ENCODE results near the gene DCUN1D2.

The DCUN1D2 gene

DNA sequence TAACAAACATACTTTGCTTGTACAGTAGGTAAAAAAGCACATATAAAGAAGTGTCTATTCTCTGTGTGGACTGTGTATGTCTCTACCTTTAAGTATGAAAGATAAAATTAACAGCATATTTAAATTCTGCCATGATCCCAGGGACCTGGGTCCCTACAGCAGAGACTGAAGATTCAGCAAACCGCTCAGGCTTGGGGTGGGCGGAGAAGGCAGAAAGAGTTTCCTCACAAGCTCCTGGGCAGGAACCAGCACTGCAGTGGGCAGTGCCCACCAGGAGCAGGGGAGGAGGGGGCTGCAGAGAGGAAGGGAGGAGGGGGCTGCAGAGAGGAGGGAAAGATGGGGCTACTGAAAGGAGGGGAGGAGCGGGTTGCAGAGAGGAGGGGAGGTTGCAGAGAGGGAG is 81.9 kb downstream of the DCUN1D2 start:
- H3K4me3 ChIP-seq (replicated peaks; ENCODE audit: low read depth, low read length) = no peak overlapping the region
- no peak for DNase-seq (ENCODE audit: extremely low read depth, low read depth)
- TF ChIP-seq, protein P1, sequence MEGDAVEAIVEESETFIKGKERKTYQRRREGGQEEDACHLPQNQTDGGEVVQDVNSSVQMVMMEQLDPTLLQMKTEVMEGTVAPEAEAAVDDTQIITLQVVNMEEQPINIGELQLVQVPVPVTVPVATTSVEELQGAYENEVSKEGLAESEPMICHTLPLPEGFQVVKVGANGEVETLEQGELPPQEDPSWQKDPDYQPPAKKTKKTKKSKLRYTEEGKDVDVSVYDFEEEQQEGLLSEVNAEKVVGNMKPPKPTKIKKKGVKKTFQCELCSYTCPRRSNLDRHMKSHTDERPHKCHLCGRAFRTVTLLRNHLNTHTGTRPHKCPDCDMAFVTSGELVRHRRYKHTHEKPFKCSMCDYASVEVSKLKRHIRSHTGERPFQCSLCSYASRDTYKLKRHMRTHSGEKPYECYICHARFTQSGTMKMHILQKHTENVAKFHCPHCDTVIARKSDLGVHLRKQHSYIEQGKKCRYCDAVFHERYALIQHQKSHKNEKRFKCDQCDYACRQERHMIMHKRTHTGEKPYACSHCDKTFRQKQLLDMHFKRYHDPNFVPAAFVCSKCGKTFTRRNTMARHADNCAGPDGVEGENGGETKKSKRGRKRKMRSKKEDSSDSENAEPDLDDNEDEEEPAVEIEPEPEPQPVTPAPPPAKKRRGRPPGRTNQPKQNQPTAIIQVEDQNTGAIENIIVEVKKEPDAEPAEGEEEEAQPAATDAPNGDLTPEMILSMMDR (IDR thresholded peaks at IDR 0.05; ENCODE audit: low read depth, low read length, missing control alignments) = no peak

DNA sequence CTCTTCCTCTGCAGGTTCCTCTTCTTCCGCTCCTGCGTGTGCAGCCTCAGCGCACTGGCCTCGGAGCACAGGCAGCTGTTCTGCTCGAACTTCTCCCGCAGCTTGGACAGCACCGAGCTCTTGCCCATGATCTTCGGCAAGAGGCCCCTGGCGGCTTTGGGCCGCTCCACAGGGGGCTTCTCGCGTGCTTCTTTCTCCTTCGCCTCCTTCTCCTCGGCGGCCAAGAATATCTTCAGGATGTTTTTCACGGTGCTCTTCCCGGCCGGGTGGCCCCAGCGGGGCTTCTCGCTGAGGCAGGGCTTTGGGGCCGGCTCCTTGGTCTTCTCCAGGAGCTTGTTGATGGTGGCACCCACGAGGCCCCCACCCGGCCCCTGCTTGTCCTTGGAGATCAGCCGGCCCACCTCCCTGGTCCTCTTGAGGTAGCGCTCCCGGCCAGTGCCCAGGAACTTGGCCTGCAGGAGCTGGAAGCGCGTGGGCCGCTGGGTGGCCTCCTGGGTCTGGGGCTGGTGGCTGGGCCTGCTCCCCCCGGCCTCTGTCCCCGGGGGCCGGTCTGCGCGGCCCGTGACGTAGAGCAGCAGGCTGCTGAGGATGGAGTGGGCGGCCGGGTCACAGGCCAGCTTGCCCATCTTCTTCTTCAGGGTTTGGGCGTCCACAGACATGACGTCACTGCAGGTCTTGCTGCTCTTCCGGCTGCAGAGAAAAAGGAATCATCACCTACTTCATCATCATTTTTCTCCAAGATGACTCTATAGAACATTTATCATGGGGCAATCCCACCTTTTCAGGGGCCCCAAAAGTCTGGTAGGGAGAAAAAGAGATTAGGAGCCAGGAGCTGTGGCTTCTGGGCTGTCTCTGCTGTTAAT is 82.7 kb downstream of the DCUN1D2 start:
- H3K4me3 ChIP-seq (replicated peaks; ENCODE audit: low read depth, low read length) = no peak overlapping the region
- TF ChIP-seq, protein P1 (IDR thresholded peaks at IDR 0.05; ENCODE audit: low read depth, low read length, missing control alignments) = no peak
- no peak for DNase-seq (ENCODE audit: extremely low read depth, low read depth)

DNA sequence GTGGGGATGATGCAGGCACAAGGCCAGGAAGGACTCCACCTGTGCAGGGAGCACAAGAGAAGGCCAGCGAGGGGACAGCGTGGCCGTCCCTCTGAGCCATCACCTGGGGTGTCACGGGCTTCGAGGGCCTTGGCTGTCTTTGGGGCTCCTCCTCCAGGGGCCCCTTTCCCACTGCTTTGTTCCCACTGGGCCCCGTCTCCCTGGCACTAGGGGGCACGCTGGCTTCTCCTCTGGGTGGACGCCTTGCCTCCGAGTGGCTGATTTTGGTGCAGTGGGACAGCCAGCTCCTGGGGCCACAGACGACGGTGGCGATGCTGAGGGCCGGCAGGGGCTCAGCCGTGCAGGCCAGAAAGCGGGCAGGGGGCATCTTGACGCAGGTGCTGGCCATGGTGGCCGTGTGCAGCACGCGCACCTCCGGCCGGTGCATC is 83.4 kb downstream of the DCUN1D2 start:
- TF ChIP-seq, protein P1 (IDR thresholded peaks at IDR 0.05; ENCODE audit: low read depth, low read length, missing control alignments) = no peak
- DNase-seq (ENCODE audit: extremely low read depth, low read depth) = no peak
- H3K4me3 ChIP-seq (replicated peaks; ENCODE audit: low read depth, low read length) = no peak overlapping the region

DNA sequence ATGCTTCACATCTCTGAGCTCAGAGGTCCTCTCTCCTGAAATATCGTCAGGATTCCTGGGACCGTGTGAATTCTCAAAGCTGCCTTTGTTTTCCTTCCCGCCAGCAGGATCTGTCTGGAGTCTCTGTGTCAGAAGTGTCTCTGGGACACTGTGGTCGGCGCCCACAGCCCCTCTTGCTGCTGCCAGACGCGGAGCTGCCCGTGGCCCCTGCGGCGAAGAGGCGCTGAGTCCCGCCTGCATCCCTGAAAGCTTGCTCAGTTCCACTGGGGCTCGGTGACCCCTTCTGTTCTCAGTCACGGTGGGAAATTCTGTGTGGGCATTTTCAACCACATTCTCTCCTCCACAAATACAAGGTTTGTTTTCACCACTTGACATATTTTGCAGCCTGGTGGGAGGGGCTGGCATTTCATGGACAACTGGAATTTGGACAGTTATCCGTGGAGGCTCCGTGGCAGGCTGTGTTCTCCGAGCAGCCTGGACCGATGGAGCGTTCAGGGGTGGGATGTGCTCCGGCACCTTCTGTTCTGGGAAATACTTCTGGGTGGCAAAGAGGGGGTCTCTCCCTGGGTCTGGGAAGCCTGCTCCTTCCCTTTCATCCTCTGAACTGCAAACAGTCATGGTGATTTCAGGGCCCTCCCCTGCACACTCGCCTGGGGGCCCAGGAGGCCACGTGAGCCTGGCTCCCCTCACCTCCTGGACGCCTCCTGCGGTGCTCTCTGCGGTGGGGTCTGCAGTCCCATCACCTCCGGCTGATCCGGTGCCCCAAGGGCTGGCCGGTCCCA is 84.0 kb downstream of the DCUN1D2 start:
- no peak overlapping the region for H3K4me3 ChIP-seq (replicated peaks; ENCODE audit: low read depth, low read length)
- no peak for DNase-seq (ENCODE audit: extremely low read depth, low read depth)
- TF ChIP-seq, protein P1 (IDR thresholded peaks at IDR 0.05; ENCODE audit: low read depth, low read length, missing control alignments) = no peak
